Stimulated activated CD4-positive, alpha-beta T cell treated with anti-CD3 and anti-CD28 coated beads, TNF-alpha, amount 100 ng/mL, for 1 hour (primary cell): ENCODE results near the gene LINC00237.

Experiments used
- DNase-seq, 3 donors: peaks; one replicate each; pipeline ENCODE4 v3.0.0-alpha.2; 2020; ENCODE audit warnings: low read depth in 3 of 3, low spot score in 1 of 3

LINC00237 gene

GRCh38 chr20:21125849-21126580, 19.9 kb upstream of the LINC00237 start, which contains the start of gene KIZ:
Gene KIZ (plus strand): TSS chr20:21126082. CDS start chr20:21126116, 34 bp downstream.
- DNase-seq = peak; percentile 94 to 99 (median 96)

GRCh38 chr20:21125072-21125848, 19.1 kb upstream of the LINC00237 start:
- DNase-seq = no peak

- DNase-seq = no peak
Measured at GRCh38 chr20:21124190-21124589, 18.0 kb upstream of the LINC00237 start.

DNA sequence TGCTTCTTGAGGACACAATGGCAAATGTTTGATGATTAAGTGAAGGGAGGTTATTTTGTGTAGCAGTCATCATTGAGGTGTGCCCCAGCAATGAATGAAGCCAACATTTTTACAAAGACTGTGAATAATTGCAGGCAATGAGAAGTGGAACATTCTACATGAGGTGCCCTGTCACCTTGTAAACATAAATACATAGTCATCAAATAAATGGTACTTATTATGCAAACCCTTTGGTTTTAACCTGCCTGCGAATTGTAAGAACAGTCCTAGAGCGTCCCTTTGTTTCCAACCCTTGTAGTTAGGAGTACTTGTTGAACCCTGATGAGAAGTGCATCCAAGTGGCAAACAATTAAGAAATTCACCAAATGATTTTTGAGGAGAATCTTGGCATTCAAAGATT, 12.6 kb upstream of the LINC00237 start:
- no peak for DNase-seq

DNA sequence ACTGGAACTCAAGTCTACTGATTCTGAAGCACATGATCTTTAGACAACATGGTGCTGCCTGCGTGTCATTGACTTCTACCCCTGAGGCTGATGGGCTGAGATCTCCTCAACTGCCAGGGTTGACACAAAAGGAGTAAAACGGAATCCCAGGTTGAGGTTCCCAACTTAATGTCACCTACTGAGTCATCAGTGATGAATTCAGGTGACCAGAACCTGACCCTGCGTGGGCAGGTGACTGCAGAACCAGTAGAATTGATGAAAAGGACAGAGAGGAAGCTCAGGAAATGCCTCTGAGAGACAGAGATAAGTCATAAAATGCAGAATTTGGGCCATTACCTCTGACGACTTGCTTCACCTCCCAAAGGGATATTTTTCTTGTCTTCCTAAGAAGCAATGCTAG, 12.0 kb upstream of the LINC00237 start:
- DNase-seq = no peak

GRCh38 chr20:21117521-21117920, 11.4 kb upstream of the LINC00237 start:
- no peak for DNase-seq

- no peak for DNase-seq
Measured at GRCh38 chr20:21114584-21114983, 8.4 kb upstream of the LINC00237 start.

GRCh38 chr20:21113697-21114096, 7.5 kb upstream of the LINC00237 start:
- no peak for DNase-seq

- no peak for DNase-seq
Measured at GRCh38 chr20:21111416-21111815, 5.3 kb upstream of the LINC00237 start.

DNA sequence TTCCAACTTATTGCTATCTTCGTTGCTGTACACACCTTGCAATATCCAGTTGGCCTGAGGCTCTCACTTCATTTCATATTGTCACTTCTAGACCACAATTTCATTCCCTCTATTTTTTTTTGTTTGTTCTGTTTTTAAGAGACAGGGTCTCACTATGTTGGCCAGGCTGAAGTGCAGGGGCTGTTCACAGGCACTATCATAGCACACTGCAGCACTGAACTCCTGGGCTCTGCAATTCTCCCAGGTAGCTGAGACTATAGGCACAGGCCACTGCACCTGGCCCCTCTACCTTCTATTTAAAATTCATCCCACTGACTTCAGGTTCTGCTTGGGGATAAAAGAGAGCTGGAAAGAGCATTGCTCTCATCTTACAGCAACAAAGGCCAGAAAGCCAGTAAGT, 4.7 kb upstream of the LINC00237 start:
- DNase-seq = no peak

DNA sequence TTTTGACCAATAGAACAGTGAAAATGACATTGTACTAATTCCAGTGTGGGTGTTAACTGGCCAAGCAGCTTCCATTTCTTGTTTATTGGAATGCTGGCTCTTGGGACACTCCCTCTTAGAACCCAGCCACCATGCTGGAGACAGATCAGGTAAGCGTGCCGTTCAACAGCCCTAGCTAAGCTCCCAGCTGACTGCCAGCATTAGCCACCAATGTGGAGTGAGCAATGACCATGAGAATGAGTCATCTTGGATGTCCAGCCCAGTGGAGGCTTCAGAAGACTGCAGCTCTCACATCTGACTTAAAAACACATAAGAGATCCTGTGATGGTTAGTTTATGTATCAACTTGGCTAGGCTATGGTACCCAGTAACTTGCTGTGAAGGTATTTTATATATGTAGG, 3.0 kb upstream of the LINC00237 start:
- DNase-seq = no peak

- DNase-seq = no peak
Measured at GRCh38 chr20:21105429-21106170, 558 bp downstream of the LINC00237 start.

GRCh38 chr20:21104921-21105320, 1.2 kb downstream of the LINC00237 start:
- no peak for DNase-seq

DNA sequence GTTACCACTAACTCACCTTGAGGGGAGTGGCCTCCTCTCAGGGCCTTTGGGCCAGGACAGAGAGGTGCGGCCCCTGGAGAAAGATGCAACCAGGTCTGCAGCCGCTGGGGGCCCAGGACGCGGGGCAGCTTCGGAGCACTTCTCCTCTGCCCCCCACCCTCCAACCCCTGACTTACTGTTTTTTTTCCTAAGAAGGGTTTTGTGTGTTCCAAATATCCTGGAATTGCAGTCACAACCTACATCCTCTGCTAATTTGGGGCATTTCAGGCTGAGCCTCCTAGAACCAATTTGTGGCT, 1.7 kb downstream of the LINC00237 start:
- no peak for DNase-seq

DNA sequence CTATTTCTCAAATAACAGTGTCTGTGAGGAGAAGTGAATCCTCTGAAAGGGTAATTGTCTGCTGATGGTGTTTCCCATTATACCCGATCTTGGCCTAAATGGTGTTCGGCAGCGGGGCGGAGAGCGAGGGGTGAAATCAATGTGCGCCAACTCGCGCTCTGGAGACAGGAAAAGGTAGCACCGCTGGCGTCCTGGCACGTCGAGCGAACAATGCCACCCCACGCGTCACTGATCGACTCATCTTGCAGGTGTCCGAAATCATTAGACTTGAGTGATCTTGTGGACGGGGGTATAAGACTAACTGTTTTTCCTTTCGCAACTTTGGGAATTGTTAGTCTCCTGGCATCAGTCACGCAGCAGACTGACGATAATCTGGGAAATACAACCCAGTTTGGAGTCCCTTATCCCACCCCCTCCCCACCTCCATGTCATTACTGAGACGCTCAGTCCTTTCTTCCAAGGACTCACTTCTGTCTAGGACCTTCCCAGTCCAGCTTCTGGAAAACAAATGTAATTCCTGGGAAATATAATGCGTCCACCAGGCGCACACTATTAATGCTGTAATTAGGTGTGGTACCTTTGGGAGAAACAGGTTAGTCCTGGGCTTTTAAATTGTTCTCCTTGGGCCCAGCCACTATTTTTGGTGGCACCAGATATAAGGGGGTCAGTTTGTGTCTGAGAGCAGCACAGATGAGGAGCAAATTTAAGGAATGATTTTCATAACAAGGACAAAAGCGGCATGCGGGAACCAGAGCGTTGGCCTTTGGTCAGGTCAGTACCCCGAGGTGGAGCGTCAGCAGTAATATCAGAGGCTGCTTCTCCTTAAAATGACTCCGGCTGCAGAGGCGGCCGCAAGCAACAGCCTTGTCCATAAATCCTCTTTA, 2.3 kb downstream of the LINC00237 start:
- no peak for DNase-seq

- DNase-seq = no peak
Measured at GRCh38 chr20:21102603-21103311, 3.4 kb downstream of the LINC00237 start.

DNA sequence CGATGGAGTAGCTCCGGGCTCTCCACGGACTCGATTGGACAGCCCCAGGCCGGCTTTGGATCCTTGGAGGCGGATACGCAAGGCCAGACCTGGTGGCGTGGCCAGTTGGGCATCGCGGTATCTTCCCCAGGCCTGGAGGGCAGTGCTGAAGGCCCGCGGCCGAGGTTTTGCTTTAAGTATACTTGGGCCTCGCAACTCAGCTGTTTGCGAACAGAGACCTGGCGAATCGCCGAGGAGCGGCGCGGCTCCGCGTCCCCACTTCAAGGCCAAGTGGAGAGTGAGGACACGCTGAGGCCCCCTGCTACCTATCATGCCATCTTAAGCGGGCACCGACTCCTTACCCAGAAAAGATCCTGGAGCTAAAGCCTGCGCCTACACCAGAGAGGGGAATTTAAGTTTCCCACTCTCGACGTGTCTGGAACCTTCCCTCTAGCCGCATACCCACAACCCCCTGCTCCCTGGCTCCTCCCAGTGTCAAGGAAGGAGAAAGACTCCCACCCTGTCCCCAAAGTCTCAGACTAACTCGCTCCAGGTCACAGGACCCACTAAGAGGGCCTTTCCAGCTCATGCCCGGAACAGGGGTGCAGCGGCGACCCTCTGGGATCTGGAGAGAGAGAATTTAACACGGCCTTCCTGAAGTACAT, 4.1 kb downstream of the LINC00237 start:
- no peak for DNase-seq

GRCh38 chr20:21101453-21101931, 4.7 kb downstream of the LINC00237 start:
- no peak for DNase-seq

- DNase-seq = no peak
Measured at GRCh38 chr20:21100578-21101452, 5.3 kb downstream of the LINC00237 start.
